Measurements from ENCODE around the gene HAUS5. TPM values are rescaled to one million over a fixed set of nuclear protein-coding genes. Genes with fewer than 3 reads are reported as not detected.

HAUS5 gene
- total RNA-seq, 1 donor from 2014 or later: 34.1 TPM

GRCh38 chr19:35566738-35567137 lies 45.8 kb upstream of the HAUS5 start:
- no peaks in the 10 kb centered on the region for H3K9me3 Mint-ChIP-seq (ENCODE audit: low read depth)
- no peak for DNase-seq (ENCODE audit: low spot score, unreplicated experiment)
- H3K4me1 Mint-ChIP-seq (ENCODE audit: low read depth): peaks cover 6% of the 10 kb centered on the region
- H3K4me3 Mint-ChIP-seq (ENCODE audit: low read depth): no peak overlapping the region
- H3K36me3 Mint-ChIP-seq (ENCODE audit: insufficient read depth): no peaks in the 10 kb centered on the region
- no peak overlapping the region for H3K27ac Mint-ChIP-seq
- TF ChIP-seq CTCF (IDR thresholded peaks at IDR 0.05; ENCODE audit: unreplicated experiment): no peak
- peaks cover 25% of the 10 kb centered on the region for H3K27me3 Mint-ChIP-seq

DNA sequence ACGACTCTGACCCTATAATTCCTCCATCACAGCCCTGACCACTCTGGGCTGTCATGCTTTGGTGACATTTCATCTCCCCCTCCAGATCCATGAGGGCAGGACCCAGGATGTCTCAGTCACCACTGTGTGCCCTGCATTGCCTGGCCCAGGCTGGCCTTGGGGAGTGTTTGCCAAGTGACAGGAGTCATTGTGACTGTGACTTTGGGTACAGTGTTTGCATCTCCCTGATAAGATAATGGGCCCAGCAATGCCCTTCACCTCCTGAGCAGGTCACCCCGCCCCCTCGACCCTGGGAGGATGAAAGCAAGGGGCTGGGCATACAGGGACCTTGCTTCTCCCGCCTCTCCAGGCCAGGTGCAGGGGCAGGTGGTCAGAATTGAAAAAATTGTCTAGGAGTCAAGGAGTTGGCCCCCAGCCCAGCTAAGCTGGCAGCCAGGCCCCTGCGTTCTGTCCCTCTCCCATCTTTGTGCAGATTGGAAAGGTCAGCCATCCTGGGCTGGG lies 43.2 kb upstream of the HAUS5 start:
- peaks cover 6% of the 10 kb centered on the region for H3K4me1 Mint-ChIP-seq (ENCODE audit: low read depth)
- H3K36me3 Mint-ChIP-seq (ENCODE audit: insufficient read depth): no peaks in the 10 kb centered on the region
- no peak overlapping the region for H3K4me3 Mint-ChIP-seq (ENCODE audit: low read depth)
- no peak for DNase-seq (ENCODE audit: low spot score, unreplicated experiment)
- H3K27ac Mint-ChIP-seq: no peak overlapping the region
- no peaks in the 10 kb centered on the region for H3K9me3 Mint-ChIP-seq (ENCODE audit: low read depth)
- TF ChIP-seq CTCF (IDR thresholded peaks at IDR 0.05; ENCODE audit: unreplicated experiment): no peak
- H3K27me3 Mint-ChIP-seq: peaks cover 26% of the 10 kb centered on the region

DNA sequence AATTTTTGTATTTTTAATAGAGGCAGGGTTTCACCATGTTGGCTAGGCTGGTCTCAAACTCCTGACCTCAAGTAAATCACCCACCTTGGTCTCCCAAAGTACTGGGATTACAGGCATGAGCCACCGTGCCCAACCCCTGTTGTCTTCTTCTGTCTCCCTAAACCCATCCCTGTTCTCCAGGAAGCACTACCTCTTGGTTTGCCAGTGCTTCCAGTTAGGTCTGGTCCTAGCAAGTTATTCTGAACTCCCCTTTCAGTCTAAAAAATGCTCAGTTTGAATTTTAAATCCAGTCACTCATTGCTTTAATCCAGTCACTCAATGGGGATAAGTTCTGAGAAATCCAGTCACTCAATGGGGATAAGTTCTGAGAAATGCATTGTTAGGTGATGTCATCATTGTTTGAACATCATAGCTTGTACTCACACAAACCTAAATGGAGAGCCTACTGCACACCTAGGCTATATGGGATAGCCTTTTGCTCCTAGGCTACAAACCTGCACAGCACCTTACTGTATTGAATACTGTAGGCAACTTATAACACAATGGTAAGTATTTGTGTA lies 41.0 kb upstream of the HAUS5 start:
- no peak for DNase-seq (ENCODE audit: low spot score, unreplicated experiment)
- Mint-ChIP-seq H3K27me3 (peaks cover 23% of the 10 kb centered on the region), H3K4me3 (ENCODE audit: low read depth) (no peak overlapping the region), H3K4me1 (ENCODE audit: low read depth) (peaks cover 6% of the 10 kb centered on the region), H3K27ac (no peak overlapping the region), H3K36me3 (ENCODE audit: insufficient read depth) (no peaks in the 10 kb centered on the region), H3K9me3 (ENCODE audit: low read depth) (peaks cover 11% of the 10 kb centered on the region)
- no peak for TF ChIP-seq CTCF (IDR thresholded peaks at IDR 0.05; ENCODE audit: unreplicated experiment)

DNA sequence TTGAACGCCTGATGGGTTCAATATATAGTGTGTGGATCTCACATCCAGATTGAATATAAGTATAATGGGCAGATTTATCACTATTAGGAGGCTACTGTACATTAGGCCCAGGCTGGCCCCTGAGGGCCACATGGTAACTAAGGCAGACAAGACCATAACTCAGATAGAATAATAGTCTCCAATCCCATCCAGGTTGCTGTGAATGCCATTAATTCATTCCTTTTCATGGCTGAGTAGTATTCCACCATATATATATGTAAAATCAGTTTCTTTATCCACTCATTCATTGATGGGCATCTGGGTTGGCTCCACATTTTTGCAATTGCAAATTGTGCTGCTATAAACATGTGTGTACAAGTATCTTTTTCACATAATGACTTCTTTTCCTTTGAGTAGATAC lies 34.6 kb upstream of the HAUS5 start:
- Mint-ChIP-seq H3K27me3 (peaks cover 13% of the 10 kb centered on the region), H3K36me3 (ENCODE audit: insufficient read depth) (no peaks in the 10 kb centered on the region), H3K9me3 (ENCODE audit: low read depth) (peaks cover 17% of the 10 kb centered on the region), H3K27ac (no peak overlapping the region), H3K4me3 (ENCODE audit: low read depth) (no peak overlapping the region), H3K4me1 (ENCODE audit: low read depth) (no peaks in the 10 kb centered on the region)
- no peak for DNase-seq (ENCODE audit: low spot score, unreplicated experiment)
- no peak for TF ChIP-seq CTCF (IDR thresholded peaks at IDR 0.05; ENCODE audit: unreplicated experiment)

DNA sequence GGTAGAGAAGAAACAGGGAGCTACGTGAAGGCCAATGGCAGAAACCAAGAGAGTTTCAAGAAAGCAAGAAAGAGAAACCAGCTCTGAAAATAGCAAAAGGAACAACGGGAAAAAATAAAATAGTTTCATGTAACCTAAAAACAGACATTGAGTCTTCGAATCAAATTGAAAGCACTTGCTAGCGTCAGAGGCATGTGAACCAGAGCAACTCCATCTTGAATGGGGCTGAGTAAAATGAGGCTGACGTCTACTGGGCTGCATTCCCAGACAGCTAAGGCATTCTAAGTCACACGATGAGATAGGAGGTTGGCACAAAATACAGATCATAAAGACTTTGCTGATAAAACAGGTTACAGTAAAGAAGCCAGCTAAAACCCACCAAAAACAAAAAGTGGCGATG lies 33.8 kb upstream of the HAUS5 start:
- H3K27me3 Mint-ChIP-seq: peaks cover 12% of the 10 kb centered on the region
- no peak for TF ChIP-seq CTCF (IDR thresholded peaks at IDR 0.05; ENCODE audit: unreplicated experiment)
- no peak for DNase-seq (ENCODE audit: low spot score, unreplicated experiment)
- no peaks in the 10 kb centered on the region for H3K4me1 Mint-ChIP-seq (ENCODE audit: low read depth)
- H3K9me3 Mint-ChIP-seq (ENCODE audit: low read depth): peaks cover 17% of the 10 kb centered on the region
- no peak overlapping the region for H3K27ac Mint-ChIP-seq
- no peak overlapping the region for H3K4me3 Mint-ChIP-seq (ENCODE audit: low read depth)
- no peaks in the 10 kb centered on the region for H3K36me3 Mint-ChIP-seq (ENCODE audit: insufficient read depth)

Measured in progenitor cell of endocrine pancreas (in vitro differentiated cells).